ENCODE results near the gene C5orf63.

- TF ChIP-seq ELF4 (IDR thresholded peaks at IDR 0.05) (no peak), L3MBTL2 (conservative IDR thresholded peaks at IDR 0.05) (no peak), FOXM1 (IDR thresholded peaks at IDR 0.05; ENCODE audit: borderline replicate concordance) (no peak), BHLHE40 (IDR thresholded peaks at IDR 0.05; ENCODE audit: borderline replicate concordance) (no peak), ZNF384 (IDR thresholded peaks at IDR 0.05) (no peak)
These were observed 12.8 kb downstream of the C5orf63 start for GRCh38 chr5:127060470-127060985.

Measured in HEK293T (cell line).